A673 (cell line): ENCODE results near the gene LHX4. TPM values are rescaled to one million over a fixed set of nuclear protein-coding genes. Genes with fewer than 3 reads are reported as not detected.

Experiments
- BruUV-seq: library from RNA; stranded (reverse); fragments of 400-500 nt; replicated peaks from 2 replicates; lab custom pipeline; 2021; lab: Mats Ljungman, UMichigan
- CTCF ChIA-PET: fragments of 300-600 bp; sonication (Branson Sonifier 250); formaldehyde crosslinking; loops from one replicate; lab custom pipeline; 2022; ENCODE audit warnings: antibody characterized with exemption; lab: Charles Lee
- POLR2A ChIA-PET: fragments of 300-600 bp; sonication (Branson Sonifier 250); formaldehyde crosslinking; loops from one replicate; lab custom pipeline; 2022; ENCODE audit warnings: antibody characterized with exemption; ENCODE audit not compliant: low non-redundant PET; lab: Charles Lee
- DNase-seq: peaks from one replicate; pipeline ENCODE4 v3.0.0-alpha.2; 2015; ENCODE audit warnings: low spot score
- H3K27ac ChIP-seq: fragments of 200-600 bp; sonication (generic); 2 replicates; pipeline ENCODE4 v1.5.1; 2016; ENCODE audit warnings: mixed run types, low read depth, mild to moderate bottlenecking, mixed read lengths, antibody characterized with exemption, low read length; ENCODE audit not compliant: poor library complexity, severe bottlenecking
- H3K27me3 ChIP-seq: fragments of 200-600 bp; sonication (generic); replicated peaks from 2 replicates; pipeline ENCODE4 v1.6.1; 2017; ENCODE audit warnings: mixed run types, low read depth, mild to moderate bottlenecking, mixed read lengths, antibody characterized with exemption, low read length; ENCODE audit not compliant: insufficient read depth, poor library complexity
- H3K36me3 ChIP-seq: fragments of 200-600 bp; sonication (generic); 2 replicates; pipeline ENCODE4 v1.6.1; 2016; ENCODE audit warnings: mixed run types, mild to moderate bottlenecking, mixed read lengths, antibody characterized with exemption, low read length; ENCODE audit not compliant: insufficient read depth, poor library complexity, severe bottlenecking
- H3K4me1 ChIP-seq: fragments of 200-600 bp; sonication (generic); 2 replicates; pipeline ENCODE4 v1.6.1; 2017; ENCODE audit warnings: mixed run types, mild to moderate bottlenecking, mixed read lengths, antibody characterized with exemption, low read length; ENCODE audit not compliant: insufficient read depth, poor library complexity, severe bottlenecking
- H3K4me3 ChIP-seq: fragments of 200-600 bp; sonication (generic); 2 replicates; pipeline ENCODE4 v1.5.1; 2016; ENCODE audit warnings: low read depth, mixed run types, mild to moderate bottlenecking, mixed read lengths, low read length; ENCODE audit not compliant: poor library complexity, severe bottlenecking
- H3K9me3 ChIP-seq: fragments of 200-600 bp; sonication (generic); 2 replicates; pipeline ENCODE4 v1.6.1; 2016; ENCODE audit warnings: mixed run types, low read depth, mild to moderate bottlenecking, mixed read lengths, antibody characterized with exemption, low read length; ENCODE audit not compliant: poor library complexity, severe bottlenecking
- CTCF ChIP-seq: fragments of 300-800, 200-600 bp; sonication (generic); conservative IDR thresholded peaks from 2 replicates; pipeline ENCODE4 v1.5.1; 2017; ENCODE audit warnings: low read depth, mild to moderate bottlenecking, antibody characterized with exemption, low read length, moderate library complexity, mixed read lengths
- EZH2 ChIP-seq: fragments of 200-600 bp; sonication (generic); IDR thresholded peaks from 2 replicates; pipeline ENCODE4 v1.6.1; 2017; ENCODE audit warnings: borderline replicate concordance, low read depth, mild to moderate bottlenecking, mixed read lengths, antibody characterized with exemption, low read length; ENCODE audit not compliant: poor library complexity, severe bottlenecking
- intact Hi-C: fragments of 100-400 bp; cut with micrococcal nuclease; formaldehyde crosslinking; loops from one replicate; pipeline ENCODE4 v1.10.0; 2022; ENCODE audit not compliant: unreplicated experiment
- total RNA-seq: library from RNA; stranded (reverse); gene quantifications from 2 replicates; pipeline ENCODE4 v1.2.3, GENCODE V29; 2021

LHX4 gene
- total RNA-seq, 1 experiment from 2014 or later = not detected

GRCh38 chr1:180230791-180231505 lies 884 bp downstream of the LHX4 start:
- H3K4me1 ChIP-seq = peaks cover 13% of the 10 kb centered on the region
- CTCF ChIA-PET = interaction anchor here (0.6 to 1.1 kb wide), 7 partner anchors 8 to 521 kb away, joined by 3 to 9 read pairs (median 4); no protein-coding TSS in a partner anchor
- peaks cover 94% of the 10 kb centered on the region for H3K27me3 ChIP-seq
- H3K4me3 ChIP-seq = peak overlapping the region; percentile 50
- no TSS peak for BruUV-seq
- H3K36me3 ChIP-seq = no peaks in the 10 kb centered on the region
- H3K9me3 ChIP-seq = no peaks in the 10 kb centered on the region
- intact Hi-C loops = no loop called here
- POLR2A ChIA-PET = no interaction called here
- TF ChIP-seq CTCF = no peak
- TF ChIP-seq EZH2 = no peak
- DNase-seq = peak; percentile 62
- no peak overlapping the region for H3K27ac ChIP-seq

DNA sequence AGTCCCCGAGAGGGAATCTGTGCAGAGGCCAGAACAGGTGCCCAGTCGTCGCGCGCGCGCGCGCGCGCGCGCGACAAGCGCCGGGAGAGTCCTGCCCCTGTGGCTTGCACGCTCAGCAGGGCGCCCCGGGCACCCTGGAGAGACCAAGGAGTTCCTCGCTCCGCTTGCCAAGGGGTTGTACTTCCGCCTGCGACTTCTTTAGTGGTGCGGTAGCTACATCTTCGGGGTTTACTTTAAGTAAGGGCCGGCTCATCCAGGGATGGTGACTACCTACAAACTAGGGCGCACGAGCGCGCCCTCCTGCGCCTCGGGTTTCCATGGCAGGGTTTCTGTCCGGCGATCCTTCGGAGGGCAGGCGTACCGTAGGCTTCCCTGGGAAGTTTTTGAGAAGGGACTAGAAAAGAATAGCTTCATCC lies 1.4 kb downstream of the LHX4 start:
- POLR2A ChIA-PET = no interaction called here
- Histone ChIP-seq H3K9me3 (no peaks in the 10 kb centered on the region), H3K27me3 (peaks cover 94% of the 10 kb centered on the region), H3K4me3 (peak overlapping the region; percentile 50), H3K27ac (no peak overlapping the region), H3K4me1 (peaks cover 13% of the 10 kb centered on the region), H3K36me3 (no peaks in the 10 kb centered on the region)
- CTCF ChIA-PET = interaction anchor here (0.7 to 1.1 kb wide), 6 partner anchors 9 to 522 kb away, joined by 3 to 9 read pairs (median 4); no protein-coding TSS in a partner anchor
- peak; percentile 41 for TF ChIP-seq EZH2
- TF ChIP-seq CTCF = peak; percentile 27; the same call in 1 of the 2 replicates
- BruUV-seq = no TSS peak
- intact Hi-C loops = no loop called here
- DNase-seq = peak; percentile 78

- CTCF ChIA-PET = interaction anchor here (0.7 to 1.1 kb wide), 4 partner anchors 9 to 522 kb away, joined by 3 to 9 read pairs (median 4); no protein-coding TSS in a partner anchor
- TF ChIP-seq CTCF (no peak), EZH2 (no peak)
- Histone ChIP-seq H3K27me3 (peaks cover 94% of the 10 kb centered on the region), H3K36me3 (no peaks in the 10 kb centered on the region), H3K4me1 (peaks cover 13% of the 10 kb centered on the region), H3K4me3 (peak overlapping the region; percentile 50), H3K9me3 (no peaks in the 10 kb centered on the region), H3K27ac (no peak overlapping the region)
- BruUV-seq = no TSS peak
- intact Hi-C loops = no loop called here
- no peak for DNase-seq
- POLR2A ChIA-PET = no interaction called here
Observed at GRCh38 chr1:180231936-180232335, 1.9 kb downstream of the LHX4 start.
